GM23248 (cell line): ENCODE data around the gene PXDN. TPM values are rescaled to one million over a fixed set of nuclear protein-coding genes. Genes with fewer than 3 reads are reported as not detected.
"Not testable (repeated sequence)": the region's sequence is repeated elsewhere in the genome, so short reads cannot be mapped to it uniquely, and the experiment has no call there.

Experiments
- DNase-seq: peaks from one replicate; pipeline ENCODE4 v3.0.0-alpha.2; 2015
- H2AFZ ChIP-seq: fragments of 200-600 bp; sonication (generic); 2 replicates; pipeline ENCODE4 v1.6.1; 2016; ENCODE audit warnings: antibody characterized with exemption
- H3F3A ChIP-seq: fragments of 200-600 bp; sonication (generic); 2 replicates; pipeline ENCODE4 v1.6.1; 2016; ENCODE audit warnings: mild to moderate bottlenecking, antibody characterized with exemption, mixed run types; ENCODE audit not compliant: insufficient read depth
- H3K27ac ChIP-seq: fragments of 200-600 bp; sonication (generic); 2 replicates; pipeline ENCODE4 v1.5.1; 2016; ENCODE audit warnings: mild to moderate bottlenecking
- H3K27me3 ChIP-seq: fragments of 200-600 bp; sonication (generic); replicated peaks from 2 replicates; pipeline ENCODE4 v1.6.1; 2016; ENCODE audit warnings: mild to moderate bottlenecking; ENCODE audit not compliant: insufficient read depth
- H3K36me3 ChIP-seq: fragments of 200-600 bp; sonication (generic); 2 replicates; pipeline ENCODE4 v1.6.1; 2016; ENCODE audit warnings: low read depth, mild to moderate bottlenecking
- H3K4me1 ChIP-seq: fragments of 200-600 bp; sonication (generic); 2 replicates; pipeline ENCODE4 v1.6.1; 2016; ENCODE audit warnings: mild to moderate bottlenecking; ENCODE audit not compliant: insufficient read depth
- H3K4me2 ChIP-seq: fragments of 200-600 bp; sonication (generic); one replicate; pipeline ENCODE4 v1.6.1; 2016; ENCODE audit warnings: mild to moderate bottlenecking; ENCODE audit not compliant: unreplicated experiment
- H3K4me3 ChIP-seq: fragments of 200-600 bp; sonication (generic); 2 replicates; pipeline ENCODE4 v1.5.1; 2016; ENCODE audit warnings: mild to moderate bottlenecking
- H3K79me2 ChIP-seq: fragments of 200-600 bp; sonication (generic); 2 replicates; pipeline ENCODE4 v1.6.1; 2016; ENCODE audit warnings: mild to moderate bottlenecking; ENCODE audit not compliant: insufficient read depth
- H3K9ac ChIP-seq: fragments of 200-600 bp; sonication (generic); 2 replicates; pipeline ENCODE4 v1.6.1; 2016; ENCODE audit warnings: mild to moderate bottlenecking
- H3K9me2 ChIP-seq: fragments of 200-600 bp; sonication (generic); 2 replicates; pipeline ENCODE4 v1.6.1; 2016; ENCODE audit warnings: mixed run types, mild to moderate bottlenecking, moderate library complexity; ENCODE audit not compliant: insufficient read depth
- H3K9me3 ChIP-seq: fragments of 200-600 bp; sonication (generic); one replicate; pipeline ENCODE4 v1.6.1; 2017; ENCODE audit warnings: low read depth
- H4K20me1 ChIP-seq: fragments of 200-600 bp; sonication (generic); 2 replicates; pipeline ENCODE4 v1.6.0; 2016; ENCODE audit not compliant: insufficient read depth
- EZH2 ChIP-seq: fragments of 200-600 bp; sonication (generic); IDR thresholded peaks from 2 replicates; pipeline ENCODE4 v1.6.1; 2018; ENCODE audit warnings: antibody characterized with exemption, mild to moderate bottlenecking; ENCODE audit not compliant: insufficient read depth, poor library complexity, severe bottlenecking
- EZH2phosphoT487 ChIP-seq: fragments of 200-600 bp; sonication (generic); IDR thresholded peaks from 2 replicates; pipeline ENCODE4 v1.6.1; 2018; ENCODE audit warnings: antibody characterized with exemption, moderate library complexity, mild to moderate bottlenecking, low read depth; ENCODE audit not compliant: insufficient read depth
- WGBS, 2 experiments: methylation state at CpG; one replicate each; pipeline ENCODE4 v1.1.6; 2015 to 2017; ENCODE audit warnings: low lambda C conversion rate in 2 of 2, low coverage in 1 of 2; ENCODE audit errors: missing lambda C conversion rate in 2 of 2; 5-methylcytosine and 5-hydroxymethylcytosine counted together
- in situ Hi-C: fragments of 300-500 bp; cut with MboI; formaldehyde crosslinking; loops from 2 replicates; pipeline ENCODE4 v1.15.0; 2020
- polyA plus RNA-seq: library from polyadenylated mRNA; unstranded; fragments of >200 nt; fragmentation: Nextera tagmentation; extraction: Ambion mirVana; gene quantifications from 2 replicates; pipeline ENCODE4 v1.2.1, GENCODE V29; 2016
- total RNA-seq: library from RNA; depleted of rRNA; stranded (reverse); fragments of >200 nt; shearing (Covaris generic); gene quantifications from 2 replicates; pipeline ENCODE4 v1.2.3, GENCODE V29; 2014

The PXDN gene
- total and polyA plus RNA-seq, 2 experiments from 2014 or later, result 222 to 263 TPM

DNA sequence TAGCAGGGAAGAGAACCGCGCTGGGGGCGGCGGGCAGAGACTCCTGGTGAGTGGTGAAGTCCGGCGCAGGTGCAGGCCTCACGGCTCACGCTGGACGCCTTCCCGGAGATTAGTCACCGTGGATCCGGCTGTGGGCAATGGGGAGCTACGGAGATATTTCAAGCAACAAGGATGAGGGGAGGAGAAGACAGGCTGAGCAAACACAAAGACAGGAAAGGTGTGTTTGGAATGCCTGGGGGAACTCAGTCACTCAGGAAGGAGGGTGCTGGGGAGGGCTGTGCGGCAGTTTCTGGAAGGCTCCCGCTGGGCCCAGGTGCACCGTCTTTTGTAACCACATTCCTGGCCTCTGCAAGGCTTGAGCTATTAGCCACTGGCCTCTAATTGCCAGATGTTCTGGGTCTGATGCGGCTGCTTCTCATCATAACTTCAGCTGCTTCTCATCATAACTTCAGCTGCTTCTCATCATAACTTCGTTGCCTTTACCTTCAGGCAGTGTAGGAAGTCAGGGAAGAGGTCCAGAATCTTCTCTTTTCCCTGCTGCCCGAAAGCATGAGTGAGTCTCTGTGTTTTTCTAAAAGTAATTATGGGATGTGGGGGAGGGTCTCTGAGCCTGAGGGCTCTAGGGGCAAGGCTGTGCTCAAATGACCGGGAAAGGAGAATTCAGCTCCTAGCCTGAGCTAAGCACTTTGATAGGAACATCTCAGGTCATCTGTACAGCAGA lies 118.9 kb downstream of the PXDN start:
- Histone ChIP-seq H3K9me2 (no peaks in the 10 kb centered on the region), H3K4me2 (peak overlapping the region; percentile 6), H3K9ac (no peak overlapping the region), H2AFZ (no peak overlapping the region), H3K27ac (no peak overlapping the region), H3K79me2 (no peaks in the 10 kb centered on the region), H3K36me3 (peaks cover 7% of the 10 kb centered on the region), H3K4me3 (0 out of 2 replicates have a peak overlapping the region, but pooled peaks have one; percentile 9), H3K9me3 (no peaks in the 10 kb centered on the region), H3F3A (peaks cover 24% of the 10 kb centered on the region), H3K27me3 (peaks cover 12% of the 10 kb centered on the region; the same call in 1 of the 2 replicates), H3K4me1 (peaks cover 16% of the 10 kb centered on the region), H4K20me1 (no peaks in the 10 kb centered on the region)
- in situ Hi-C loops, result no loop called here
- TF ChIP-seq EZH2phosphoT487 (no peak), EZH2 (no peak)
- peak; percentile 60 for DNase-seq
- WGBS, 2 experiments, result 9 to 10% methylated on average over 20 of the region's 20 CpGs

DNA sequence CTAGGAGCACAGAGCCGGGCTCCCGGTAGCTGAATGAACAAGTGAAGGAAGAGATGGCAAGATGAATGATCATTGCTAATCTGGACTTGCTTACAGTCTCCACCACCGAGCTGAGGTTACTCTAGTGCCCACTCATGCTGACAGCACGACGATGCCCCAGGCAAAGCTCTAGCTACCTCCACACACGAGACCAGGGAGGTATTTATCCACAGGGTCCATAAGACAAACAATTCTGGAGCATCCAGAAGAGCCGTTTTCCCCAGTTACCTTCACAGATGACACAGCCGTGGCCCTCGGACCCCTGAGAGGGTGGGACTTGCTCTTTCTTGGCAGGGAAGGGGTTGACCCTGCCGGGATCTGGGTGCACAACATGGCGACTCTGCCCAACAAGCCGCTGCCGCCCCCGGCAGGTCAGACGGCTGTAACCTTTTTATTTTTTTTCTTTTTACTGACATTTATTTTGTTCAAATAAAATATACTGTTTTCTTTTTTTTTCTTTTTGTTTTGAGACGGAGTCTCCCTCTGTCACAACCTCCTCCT lies 120.3 kb downstream of the PXDN start:
- H3K4me3 ChIP-seq, result no peak overlapping the region
- no peak overlapping the region for H3K4me2 ChIP-seq
- H3K27me3 ChIP-seq, result peaks cover 12% of the 10 kb centered on the region; the same call in 1 of the 2 replicates
- H2AFZ ChIP-seq, result no peak overlapping the region
- in situ Hi-C loops, result no loop called here
- peaks cover 24% of the 10 kb centered on the region for H3F3A ChIP-seq
- no peaks in the 10 kb centered on the region for H3K36me3 ChIP-seq
- no peaks in the 10 kb centered on the region for H3K9me3 ChIP-seq
- no peaks in the 10 kb centered on the region for H3K9me2 ChIP-seq
- WGBS, 2 experiments, result 83 to 87% methylated on average over 16 of the region's 16 CpGs
- H3K79me2 ChIP-seq, result no peaks in the 10 kb centered on the region
- H4K20me1 ChIP-seq, result no peaks in the 10 kb centered on the region
- DNase-seq, result no peak
- H3K9ac ChIP-seq, result no peak overlapping the region
- H3K27ac ChIP-seq, result no peak overlapping the region
- peaks cover 16% of the 10 kb centered on the region for H3K4me1 ChIP-seq
- no peak for TF ChIP-seq EZH2
- TF ChIP-seq EZH2phosphoT487, result no peak

DNA sequence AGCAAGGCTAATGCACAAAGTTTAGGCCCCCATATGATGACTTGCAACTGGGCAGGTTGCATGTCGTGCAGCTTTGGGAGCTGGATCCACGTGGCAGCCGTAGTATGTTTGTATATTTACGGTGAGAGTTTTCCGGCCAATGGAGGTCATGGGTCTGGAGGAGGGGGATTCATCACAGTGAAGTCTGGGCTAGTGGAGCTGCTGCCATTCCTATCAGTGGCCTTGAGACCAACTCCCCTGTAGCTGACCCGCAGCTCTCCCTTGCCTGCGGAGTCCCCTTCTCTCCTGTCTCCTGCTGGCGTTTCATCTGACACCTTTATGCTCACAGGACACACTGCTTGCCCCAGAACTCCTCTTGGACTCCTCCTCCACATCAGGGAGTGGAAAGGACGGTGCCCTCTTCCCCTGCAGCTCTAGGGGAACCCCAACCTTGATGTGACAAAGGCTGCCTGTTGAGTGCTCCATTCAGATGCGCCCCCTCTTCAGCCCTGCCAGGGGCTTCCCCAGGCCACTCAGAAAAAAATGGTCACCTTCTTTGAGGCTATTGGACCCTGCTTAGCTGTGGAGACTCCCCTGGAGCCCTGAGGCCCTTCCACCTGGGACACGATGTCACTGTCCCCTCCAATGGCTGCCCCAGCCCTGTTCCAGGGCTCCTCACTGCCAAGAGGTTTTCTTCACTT lies 121.7 kb downstream of the PXDN start:
- Histone ChIP-seq H4K20me1 (no peaks in the 10 kb centered on the region), H3K36me3 (no peaks in the 10 kb centered on the region), H3K4me1 (peaks cover 11% of the 10 kb centered on the region), H3K9ac (no peak overlapping the region), H3K79me2 (no peaks in the 10 kb centered on the region), H3K27ac (no peak overlapping the region), H3K9me2 (no peaks in the 10 kb centered on the region), H2AFZ (no peak overlapping the region), H3K4me2 (no peak overlapping the region), H3K27me3 (peaks cover 12% of the 10 kb centered on the region; the same call in 1 of the 2 replicates), H3K9me3 (no peaks in the 10 kb centered on the region), H3F3A (peaks cover 24% of the 10 kb centered on the region; the same call in 1 of the 2 replicates), H3K4me3 (no peak overlapping the region)
- WGBS, 2 experiments, result 75 to 83% methylated on average over 11 of the region's 11 CpGs
- DNase-seq, result no peak
- TF ChIP-seq EZH2phosphoT487 (no peak), EZH2 (no peak)
- in situ Hi-C loops, result no loop called here

DNA sequence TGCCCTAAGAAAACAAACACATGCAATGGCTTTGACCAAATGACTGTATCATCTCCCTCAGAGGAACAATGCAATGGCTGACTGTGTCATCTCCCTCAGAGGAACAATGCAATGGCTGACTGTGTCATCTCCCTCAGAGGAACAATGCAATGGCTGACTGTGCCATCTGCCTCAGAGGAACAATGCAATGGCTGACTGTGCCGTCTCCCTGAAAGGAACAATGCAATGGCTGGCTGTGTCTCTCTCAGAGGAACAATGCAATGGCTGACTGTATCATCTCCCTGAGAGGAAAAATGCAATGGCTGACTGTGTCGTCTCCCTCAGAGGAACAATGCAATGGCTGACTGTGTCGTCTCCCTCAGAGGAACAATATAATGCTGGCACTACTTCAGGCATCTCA lies 122.3 kb downstream of the PXDN start:
- in situ Hi-C loops, H2AFZ ChIP-seq, H3K9ac ChIP-seq, DNase-seq, H4K20me1 ChIP-seq, H3K36me3 ChIP-seq, H3K79me2 ChIP-seq, H3K9me2 ChIP-seq, H3K9me3 ChIP-seq, H3K27ac ChIP-seq, H3K4me2 ChIP-seq, H3K4me3 ChIP-seq: not testable (repeated sequence)
- H3K4me1 ChIP-seq, result peaks cover 11% of the 10 kb centered on the region
- H3F3A ChIP-seq, result peaks cover 18% of the 10 kb centered on the region; the same call in 1 of the 2 replicates
- WGBS, 2 experiments, result 83 to 87% methylated on average over 3 of the region's 3 CpGs
- peaks cover 15% of the 10 kb centered on the region for H3K27me3 ChIP-seq
